IMR-90 (cell line): ENCODE measurements around the gene TGFB3. TPM values are rescaled to one million over a fixed set of nuclear protein-coding genes. Genes with fewer than 3 reads are reported as not detected.

ENCODE experiments used
- ATAC-seq: fragments of 200-7000 bp; cut with Tn5 transposase; 2 replicates; pipeline ENCODE4 v1.9.1; 2020; ENCODE audit warnings: low read depth, mild to moderate bottlenecking, moderate library complexity
- BruUV-seq: library from RNA; stranded (reverse); fragments of 400-500 nt; replicated peaks from 2 replicates; lab custom pipeline; 2021; lab: Mats Ljungman, UMichigan
- CTCF ChIA-PET: fragments of 300-600 bp; formaldehyde crosslinking; extraction: SDS; loops from one replicate; lab custom pipeline; 2021; ENCODE audit warnings: antibody characterized with exemption; lab: Yijun Ruan, JAX
- POLR2A ChIA-PET: fragments of 300-600 bp; sonication (Branson Sonifier 250); formaldehyde crosslinking; loops from one replicate; lab custom pipeline; 2022; ENCODE audit warnings: antibody characterized with exemption; ENCODE audit not compliant: unreplicated experiment; lab: Charles Lee
- DNase-seq: peaks from one replicate; pipeline ENCODE4 v3.0.0; 2013
- H2AFZ ChIP-seq: replicated peaks from 2 replicates; pipeline ENCODE3; 2013; ENCODE audit warnings: low read length, mild to moderate bottlenecking; ENCODE audit not compliant: poor library complexity
- H2AK5ac ChIP-seq: 2 replicates; pipeline ENCODE4 v1.6.1; 2013; ENCODE audit warnings: low read depth, low read length, inconsistent platforms
- H2AK9ac ChIP-seq: replicated peaks from 2 replicates; pipeline ENCODE3; 2013; ENCODE audit warnings: mild to moderate bottlenecking, low read depth, low read length, moderate library complexity; ENCODE audit not compliant: poor library complexity
- H2BK120ac ChIP-seq: 2 replicates; pipeline ENCODE4 v1.6.1; 2013; ENCODE audit warnings: low read depth, low read length, inconsistent platforms
- H2BK15ac ChIP-seq: 3 replicates; pipeline ENCODE4 v1.6.1; 2013; ENCODE audit warnings: low read depth, low read length, inconsistent platforms
- H2BK20ac ChIP-seq: 2 replicates; pipeline ENCODE4 v1.6.1; 2013; ENCODE audit warnings: low read depth, mild to moderate bottlenecking, inconsistent platforms, low read length, moderate library complexity
- H2BK5ac ChIP-seq: 2 replicates; pipeline ENCODE4 v1.6.1; 2013; ENCODE audit warnings: mild to moderate bottlenecking, low read depth, low read length, inconsistent platforms; ENCODE audit not compliant: poor library complexity, severe bottlenecking
- H3K14ac ChIP-seq: replicated peaks from 2 replicates; pipeline ENCODE4 v1.6.1; 2013; ENCODE audit warnings: low read depth, low read length, inconsistent platforms
- H3K18ac ChIP-seq: 2 replicates; pipeline ENCODE4 v1.6.1; 2013; ENCODE audit warnings: low read depth, low read length, control low read depth
- H3K23ac ChIP-seq: 2 replicates; pipeline ENCODE4 v1.6.1; 2013; ENCODE audit warnings: low read depth, low read length, inconsistent platforms
- H3K27ac ChIP-seq: 2 replicates; pipeline ENCODE4 v1.5.1; 2013; ENCODE audit warnings: mild to moderate bottlenecking, control low read depth, low read length; ENCODE audit not compliant: insufficient read depth
- H3K27me3 ChIP-seq: 2 replicates; pipeline ENCODE4 v1.6.1; 2013; ENCODE audit warnings: low read length; ENCODE audit not compliant: control insufficient read depth, insufficient read depth
- H3K36me3 ChIP-seq: 2 replicates; pipeline ENCODE4 v1.6.1; 2013; ENCODE audit warnings: low read length, mixed read lengths; ENCODE audit not compliant: control insufficient read depth, insufficient read depth
- H3K4ac ChIP-seq: 2 replicates; pipeline ENCODE4 v1.6.1; 2013; ENCODE audit warnings: low read depth, low read length, inconsistent platforms
- H3K4me1 ChIP-seq: 2 replicates; pipeline ENCODE4 v1.6.1; 2013; ENCODE audit warnings: low read length, mixed read lengths; ENCODE audit not compliant: control insufficient read depth, insufficient read depth
- H3K4me2 ChIP-seq: 2 replicates; pipeline ENCODE4 v1.6.1; 2013; ENCODE audit warnings: low read depth, mild to moderate bottlenecking, control low read depth, low read length, moderate library complexity
- H3K4me3 ChIP-seq: 2 replicates; pipeline ENCODE4 v1.5.1; 2013; ENCODE audit warnings: low read depth, mild to moderate bottlenecking, control low read depth, low read length, moderate library complexity; ENCODE audit not compliant: insufficient read depth
- H3K56ac ChIP-seq: 2 replicates; pipeline ENCODE4 v1.6.1; 2013; ENCODE audit warnings: low read length, inconsistent platforms; ENCODE audit not compliant: insufficient read depth; ENCODE audit errors: extremely low read depth
- H3K79me1 ChIP-seq, 2 experiments: 2 replicates each; pipeline ENCODE4 v1.6.1; 2013; ENCODE audit warnings: low read length in 2 of 2, inconsistent platforms in 1 of 2, low read depth in 1 of 2
- H3K9ac ChIP-seq: 2 replicates; pipeline ENCODE4 v1.6.1; 2013; ENCODE audit warnings: low read depth, low read length, control low read depth
- H3K9me1 ChIP-seq: 2 replicates; pipeline ENCODE4 v1.6.1; 2013; ENCODE audit warnings: low read length, inconsistent platforms; ENCODE audit not compliant: insufficient read depth
- H3K9me3 ChIP-seq: 2 replicates; pipeline ENCODE4 v1.6.1; 2013; ENCODE audit warnings: low read length; ENCODE audit not compliant: control insufficient read depth, insufficient read depth
- H4K20me1 ChIP-seq: 2 replicates; pipeline ENCODE4 v1.6.1; 2013; ENCODE audit warnings: low read length, inconsistent platforms; ENCODE audit not compliant: insufficient read depth
- H4K5ac ChIP-seq: 2 replicates; pipeline ENCODE4 v1.6.1; 2013; ENCODE audit warnings: mild to moderate bottlenecking, low read depth, low read length, control low read depth
- H4K8ac ChIP-seq, 2 experiments: 2 replicates each; pipeline ENCODE4 v1.6.1; 2013; ENCODE audit warnings: low read depth in 2 of 2, low read length in 2 of 2, control low read depth in 1 of 2, inconsistent platforms in 1 of 2
- H4K91ac ChIP-seq: 2 replicates; pipeline ENCODE4 v1.6.1; 2013; ENCODE audit warnings: low read depth, low read length, inconsistent platforms; ENCODE audit not compliant: insufficient read depth
- BHLHE40 ChIP-seq: fragments of 150-350 bp; IDR thresholded peaks from 2 replicates; pipeline ENCODE4 v1.6.1; 2016; ENCODE audit warnings: mild to moderate bottlenecking, low read depth, low read length
- CHD1 ChIP-seq: IDR thresholded peaks from 2 replicates; pipeline ENCODE4 v1.6.1; 2012; ENCODE audit warnings: low read depth, low read length, improper control_type of control experiment
- MAZ ChIP-seq: IDR thresholded peaks from 2 replicates; pipeline ENCODE4 v1.6.1; 2012; ENCODE audit warnings: low read depth, mild to moderate bottlenecking, low read length, improper control_type of control experiment, moderate library complexity, borderline replicate concordance
- SMC3 ChIP-seq: fragments of 150-350 bp; IDR thresholded peaks from 2 replicates; pipeline ENCODE4 v1.6.1; 2016; ENCODE audit warnings: low read depth, mild to moderate bottlenecking, antibody characterized with exemption, low read length, moderate library complexity
- WGBS, 2 experiments: methylation state at CpG; one replicate each; pipeline versions ENCODE4 v1.1.5 to v1.1.7; 2013; ENCODE audit warnings: missing lambda C conversion rate in 2 of 2; ENCODE audit not compliant: insufficient read length in 1 of 2; ENCODE audit errors: extremely low coverage in 2 of 2; 5-methylcytosine and 5-hydroxymethylcytosine counted together
- dilution Hi-C: fragments of 300-500 bp; cut with HindIII; formaldehyde crosslinking; loops from one replicate; pipeline ENCODE4 v1.14.3; 2018; ENCODE audit warnings: low sequenced_read_pairs; ENCODE audit not compliant: unreplicated experiment
- in situ Hi-C: fragments of 300-500 bp; cut with MboI; formaldehyde crosslinking; loops from 3 replicates; pipeline ENCODE4 v1.14.3; 2019; ENCODE audit warnings: low sequenced_read_pairs, inconsistent platforms, mixed read lengths
- intact Hi-C: fragments of 100-400 bp; cut with micrococcal nuclease; formaldehyde crosslinking; loops from 2 replicates; pipeline ENCODE4 v1.10.0; 2022
- polyA plus RNA-seq, 3 experiments: library from polyadenylated mRNA; depleted of rRNA; stranded (reverse); fragments of >200 nt; gene quantifications; 2 replicates each; pipeline ENCODE4 v1.2.3, GENCODE V29; 2012; ENCODE audit warnings: low replicate concordance in 1 of 3
- total RNA-seq: library from RNA; depleted of rRNA; stranded (reverse); fragments of >200 nt; gene quantifications from 2 replicates; pipeline ENCODE4 v1.2.3, GENCODE V29; 2012

TGFB3 gene
- total and polyA plus RNA-seq, 2 of the 4 experiments (the other 2 are of a cell fraction): 2.2 to 4.3 TPM

- no peak overlapping the region for H3K4me3 ChIP-seq
- no peak overlapping the region for H4K8ac ChIP-seq
- H2BK20ac ChIP-seq: no peak overlapping the region
- H3K9me1 ChIP-seq: no peaks in the 10 kb centered on the region
- no CpG with 5 or more reads among the region's 1 CpG for WGBS, 2 experiments
- no peaks in the 10 kb centered on the region for H3K36me3 ChIP-seq
- H3K4ac ChIP-seq: no peak overlapping the region
- no peaks in the 10 kb centered on the region for H3K27me3 ChIP-seq
- TF ChIP-seq CHD1: no peak
- TF ChIP-seq BHLHE40: no peak
- no peak for TF ChIP-seq SMC3
- no peak for TF ChIP-seq MAZ
- no peak overlapping the region for H4K5ac ChIP-seq
- no peaks in the 10 kb centered on the region for H3K9me3 ChIP-seq
- H4K20me1 ChIP-seq: no peaks in the 10 kb centered on the region
- no peak overlapping the region for H2BK5ac ChIP-seq
- DNase-seq (no peak), ATAC-seq (no peak)
- no peak overlapping the region for H2AK9ac ChIP-seq
- no peak overlapping the region for H3K9ac ChIP-seq
- H2AK5ac ChIP-seq: no peak overlapping the region
- H4K91ac ChIP-seq: no peak overlapping the region
- H3K18ac ChIP-seq: no peak overlapping the region
- H3K27ac ChIP-seq: no peak overlapping the region
- H2AFZ ChIP-seq: no peak overlapping the region
- dilution Hi-C loops (no loop called here), in situ Hi-C loops (no loop called here), intact Hi-C loops (no loop called here)
- no peak overlapping the region for H3K4me2 ChIP-seq
- H3K23ac ChIP-seq: no peak overlapping the region
- no peaks in the 10 kb centered on the region for H3K4me1 ChIP-seq
- H2BK15ac ChIP-seq: no peak overlapping the region
- POLR2A ChIA-PET: no interaction called here
- CTCF ChIA-PET: no interaction called here
- no peaks in the 10 kb centered on the region for H3K79me1 ChIP-seq
- no peak overlapping the region for H2BK120ac ChIP-seq
- no TSS peak for BruUV-seq
- H3K56ac ChIP-seq: no peak overlapping the region
- no peak overlapping the region for H3K14ac ChIP-seq
Measured at GRCh38 chr14:75917946-75918335, 63.9 kb downstream of the TGFB3 start.
